ENCODE measurements around the gene APOB. TPM values are rescaled to one million over a fixed set of nuclear protein-coding genes. Genes with fewer than 3 reads are reported as not detected.

The APOB gene
- total RNA-seq, 1 donor from 2014 or later = 15.9 TPM

GRCh38 chr2:21024198-21024597, 19.7 kb downstream of the APOB start:
- H3K36me3 Mint-ChIP-seq (ENCODE audit: low read depth, unreplicated experiment) = peaks cover 27% of the 10 kb centered on the region
- no peaks in the 10 kb centered on the region for H3K9me3 Mint-ChIP-seq (ENCODE audit: unreplicated experiment)
- no peak overlapping the region for H3K4me3 Mint-ChIP-seq (ENCODE audit: unreplicated experiment)
- H3K27me3 Mint-ChIP-seq (ENCODE audit: unreplicated experiment) = no peaks in the 10 kb centered on the region
- H3K27ac Mint-ChIP-seq (ENCODE audit: unreplicated experiment) = no peak overlapping the region
- TF ChIP-seq CTCF (IDR thresholded peaks at IDR 0.05; ENCODE audit: unreplicated experiment) = no peak
- H3K4me1 Mint-ChIP-seq (ENCODE audit: unreplicated experiment) = no peaks in the 10 kb centered on the region
- no peak for DNase-seq (ENCODE audit: low spot score)

- Mint-ChIP-seq H3K36me3 (ENCODE audit: low read depth, unreplicated experiment) (peaks cover 26% of the 10 kb centered on the region), H3K9me3 (ENCODE audit: unreplicated experiment) (no peaks in the 10 kb centered on the region), H3K27ac (ENCODE audit: unreplicated experiment) (no peak overlapping the region), H3K4me1 (ENCODE audit: unreplicated experiment) (no peaks in the 10 kb centered on the region), H3K4me3 (ENCODE audit: unreplicated experiment) (no peak overlapping the region), H3K27me3 (ENCODE audit: unreplicated experiment) (no peaks in the 10 kb centered on the region)
- DNase-seq (ENCODE audit: low spot score) = no peak
- TF ChIP-seq CTCF (IDR thresholded peaks at IDR 0.05; ENCODE audit: unreplicated experiment) = no peak
Measured at GRCh38 chr2:21023419-21024181, 20.3 kb downstream of the APOB start.

- no peak overlapping the region for H3K4me3 Mint-ChIP-seq (ENCODE audit: unreplicated experiment)
- H3K4me1 Mint-ChIP-seq (ENCODE audit: unreplicated experiment) = no peaks in the 10 kb centered on the region
- H3K36me3 Mint-ChIP-seq (ENCODE audit: low read depth, unreplicated experiment) = peaks cover 26% of the 10 kb centered on the region
- H3K9me3 Mint-ChIP-seq (ENCODE audit: unreplicated experiment) = no peaks in the 10 kb centered on the region
- no peak overlapping the region for H3K27ac Mint-ChIP-seq (ENCODE audit: unreplicated experiment)
- no peak for TF ChIP-seq CTCF (IDR thresholded peaks at IDR 0.05; ENCODE audit: unreplicated experiment)
- H3K27me3 Mint-ChIP-seq (ENCODE audit: unreplicated experiment) = peaks cover 3% of the 10 kb centered on the region
- no peak for DNase-seq (ENCODE audit: low spot score)
Measured at GRCh38 chr2:21022792-21023367, 21.0 kb downstream of the APOB start.

- Mint-ChIP-seq H3K9me3 (ENCODE audit: unreplicated experiment) (no peaks in the 10 kb centered on the region), H3K4me1 (ENCODE audit: unreplicated experiment) (no peaks in the 10 kb centered on the region), H3K4me3 (ENCODE audit: unreplicated experiment) (no peak overlapping the region), H3K27ac (ENCODE audit: unreplicated experiment) (no peak overlapping the region), H3K36me3 (ENCODE audit: low read depth, unreplicated experiment) (peaks cover 31% of the 10 kb centered on the region), H3K27me3 (ENCODE audit: unreplicated experiment) (peaks cover 3% of the 10 kb centered on the region)
- no peak for DNase-seq (ENCODE audit: low spot score)
- no peak for TF ChIP-seq CTCF (IDR thresholded peaks at IDR 0.05; ENCODE audit: unreplicated experiment)
Measured at GRCh38 chr2:21021430-21021829, 22.4 kb downstream of the APOB start.

- peaks cover 3% of the 10 kb centered on the region for H3K27me3 Mint-ChIP-seq (ENCODE audit: unreplicated experiment)
Measured at GRCh38 chr2:21020668-21021288, 23.1 kb downstream of the APOB start.

More at GRCh38 chr2:21020668-21021288, 23.1 kb downstream of the APOB start:
- TF ChIP-seq CTCF (IDR thresholded peaks at IDR 0.05; ENCODE audit: unreplicated experiment) = no peak
- Mint-ChIP-seq H3K4me3 (ENCODE audit: unreplicated experiment) (no peak overlapping the region), H3K27ac (ENCODE audit: unreplicated experiment) (no peak overlapping the region), H3K4me1 (ENCODE audit: unreplicated experiment) (no peaks in the 10 kb centered on the region), H3K9me3 (ENCODE audit: unreplicated experiment) (no peaks in the 10 kb centered on the region), H3K36me3 (ENCODE audit: low read depth, unreplicated experiment) (peaks cover 33% of the 10 kb centered on the region)
- DNase-seq (ENCODE audit: low spot score) = no peak
